GM23248 (cell line): ENCODE results near the gene ANP32B.

ENCODE experiments used
- EZH2 ChIP-seq: fragments of 200-600 bp; sonication (generic); IDR thresholded peaks from 2 replicates; pipeline ENCODE4 v1.6.1; 2018; ENCODE audit warnings: antibody characterized with exemption, mild to moderate bottlenecking; ENCODE audit not compliant: insufficient read depth, poor library complexity, severe bottlenecking
- EZH2phosphoT487 ChIP-seq: fragments of 200-600 bp; sonication (generic); IDR thresholded peaks from 2 replicates; pipeline ENCODE4 v1.6.1; 2018; ENCODE audit warnings: antibody characterized with exemption, moderate library complexity, mild to moderate bottlenecking, low read depth; ENCODE audit not compliant: insufficient read depth

DNA sequence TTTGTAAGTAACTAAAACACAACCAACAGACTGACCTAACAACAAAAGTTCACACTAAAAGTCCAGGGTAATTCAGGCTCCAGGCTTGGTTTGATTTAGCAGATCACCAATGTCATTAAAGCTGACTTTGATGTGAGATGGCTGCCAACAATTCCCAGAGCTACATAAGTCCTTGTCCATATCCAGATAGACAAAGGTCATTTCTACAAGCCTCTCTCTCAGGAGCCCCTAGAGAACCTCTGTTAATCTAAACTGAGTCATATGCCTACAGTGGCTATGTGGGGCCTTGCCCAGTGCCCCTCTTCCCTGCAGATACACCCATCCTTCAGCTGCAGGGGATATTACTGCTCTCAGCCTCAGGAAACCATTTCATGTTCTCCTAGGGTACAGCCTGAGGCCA lies 18.2 kb upstream of the ANP32B start:
- TF ChIP-seq EZH2 (no peak), EZH2phosphoT487 (no peak)
